ENCODE results near the gene DAPP1.

Gene DAPP1

DNA sequence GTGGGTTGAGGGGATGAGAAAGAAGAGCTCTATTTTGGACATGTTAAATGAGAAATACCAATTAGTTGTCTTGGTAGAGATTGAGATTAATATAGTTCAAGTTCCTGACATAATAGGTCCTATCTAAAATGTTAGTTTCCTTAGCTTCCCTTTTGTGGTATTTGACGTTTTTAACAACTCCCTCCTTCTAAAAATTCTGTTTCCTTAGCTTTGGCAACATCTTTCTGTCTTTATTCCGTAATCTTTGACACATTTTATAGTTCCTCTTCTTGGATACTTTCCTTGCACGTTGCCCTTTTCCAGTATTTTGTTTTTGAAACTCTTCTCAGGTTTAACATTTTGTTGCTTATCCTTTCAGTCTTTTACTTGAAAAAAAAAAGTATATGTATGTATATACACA, 40.7 kb downstream of the DAPP1 start:
- DNase-seq, result no peak

DNA sequence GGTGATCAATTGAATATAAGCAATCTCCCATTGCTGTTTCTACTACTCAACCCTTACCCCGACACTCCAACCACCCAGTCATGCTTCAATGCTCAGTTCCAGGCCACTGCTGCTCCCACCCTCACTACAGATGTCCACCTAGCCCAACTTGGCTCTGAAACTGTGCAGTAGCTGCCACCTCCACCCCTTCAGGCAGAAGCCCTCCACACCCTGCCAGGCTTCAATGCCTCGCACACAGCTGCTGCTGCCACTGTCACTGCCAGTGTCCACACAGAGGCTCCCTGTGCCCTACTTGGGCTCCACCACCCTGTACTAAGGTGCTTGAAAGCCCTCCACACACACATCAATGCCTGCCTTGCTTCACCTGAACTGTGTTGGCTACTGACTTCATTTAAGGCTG, 43.0 kb downstream of the DAPP1 start:
- DNase-seq, result no peak

DNA sequence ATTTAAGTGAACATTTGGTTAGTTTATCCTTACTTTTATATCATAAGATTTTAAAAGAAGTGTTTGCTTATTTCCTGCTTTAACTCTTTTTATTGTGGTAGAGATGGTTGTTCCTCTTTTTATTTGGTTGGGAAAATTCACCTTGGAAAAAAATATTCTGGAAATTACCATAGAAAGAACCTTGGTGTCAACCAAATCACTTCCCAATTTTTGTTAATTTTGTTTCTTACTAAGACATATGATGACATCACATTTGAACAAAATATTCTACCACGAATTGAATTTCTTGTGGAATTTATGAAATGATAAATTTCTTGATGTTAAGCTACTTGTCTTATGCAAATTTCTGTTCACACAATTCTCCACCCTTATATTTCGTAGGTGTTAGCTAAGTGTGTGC, 43.9 kb downstream of the DAPP1 start:
- DNase-seq, result no peak

DNA sequence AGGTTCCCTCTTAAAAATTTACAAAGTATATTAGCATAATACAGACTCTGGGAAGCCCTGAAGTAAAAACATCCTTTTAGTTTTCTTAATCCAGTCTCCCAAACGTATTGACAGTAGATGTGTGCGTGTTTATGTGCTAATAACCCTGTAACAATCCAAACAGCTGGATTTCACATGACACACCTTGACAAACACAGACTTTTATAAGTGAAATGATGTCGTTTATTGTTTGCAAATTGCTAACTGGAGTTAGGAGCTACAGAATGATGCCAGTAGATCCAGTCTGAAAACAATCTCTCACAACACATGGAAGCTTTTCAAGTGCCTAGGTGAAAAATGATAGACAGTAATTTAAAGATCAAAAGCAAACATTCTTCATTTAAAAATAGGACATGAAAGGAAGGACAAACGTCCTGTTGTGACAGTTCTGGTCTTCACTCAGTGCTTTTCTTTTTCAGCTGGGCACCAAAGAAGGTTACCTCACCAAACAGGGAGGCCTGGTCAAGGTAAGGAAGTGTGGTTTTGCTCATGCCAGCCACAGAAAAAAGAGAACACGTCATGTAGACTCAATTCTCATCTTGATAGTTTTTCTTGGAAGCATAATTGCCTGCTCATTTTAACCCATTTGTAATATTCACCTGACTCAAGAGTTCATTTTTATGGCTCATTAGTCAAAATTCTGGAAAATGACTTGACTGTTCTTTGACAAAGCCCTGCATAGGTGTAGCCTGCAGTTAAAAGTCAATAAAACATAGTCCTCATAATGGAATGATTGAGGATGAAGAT, 44.7 kb downstream of the DAPP1 start:
- DNase-seq, result no peak

DNA sequence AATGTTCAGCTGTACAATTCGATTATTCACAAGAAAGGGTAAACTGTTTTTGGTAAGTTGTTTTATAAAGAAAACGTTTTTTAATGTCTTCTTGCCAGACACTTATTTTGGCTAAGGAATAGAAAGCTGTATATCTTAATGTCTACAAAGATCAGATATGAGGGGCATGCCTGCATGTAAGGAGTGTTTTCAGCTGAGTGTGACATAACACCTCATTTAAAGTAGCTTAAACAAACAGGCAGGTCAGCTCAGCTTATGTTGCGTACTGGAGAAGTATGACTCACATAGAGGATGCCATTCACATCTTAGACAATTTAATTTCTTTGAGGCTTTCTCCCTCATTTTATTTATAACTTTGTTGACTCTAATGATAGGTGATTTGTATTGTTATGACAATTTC, 47.2 kb downstream of the DAPP1 start:
- DNase-seq, result no peak

DNA sequence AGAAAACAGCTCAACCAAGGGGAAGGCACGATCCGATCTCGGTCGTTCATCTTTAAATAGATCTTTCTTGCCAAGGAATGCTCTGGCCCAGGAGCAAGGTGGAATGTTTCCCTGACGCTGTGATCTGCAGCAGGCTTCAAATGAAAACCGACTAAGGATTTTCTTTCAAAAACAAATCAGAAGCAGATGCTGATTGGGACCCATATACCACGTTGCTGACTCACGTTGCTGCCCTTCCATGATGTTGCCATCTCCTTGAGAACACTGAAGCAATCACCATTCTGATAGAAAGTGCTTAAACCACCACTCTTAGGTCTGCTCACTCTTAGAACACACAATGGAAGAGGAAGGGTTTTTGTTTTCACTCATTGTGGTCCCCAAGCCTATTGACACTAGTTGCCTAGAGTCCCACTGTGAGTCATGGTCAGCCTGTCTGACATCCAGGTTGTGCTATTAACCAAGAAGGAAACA, 51.5 kb downstream of the DAPP1 start:
- DNase-seq, result no peak

DNA sequence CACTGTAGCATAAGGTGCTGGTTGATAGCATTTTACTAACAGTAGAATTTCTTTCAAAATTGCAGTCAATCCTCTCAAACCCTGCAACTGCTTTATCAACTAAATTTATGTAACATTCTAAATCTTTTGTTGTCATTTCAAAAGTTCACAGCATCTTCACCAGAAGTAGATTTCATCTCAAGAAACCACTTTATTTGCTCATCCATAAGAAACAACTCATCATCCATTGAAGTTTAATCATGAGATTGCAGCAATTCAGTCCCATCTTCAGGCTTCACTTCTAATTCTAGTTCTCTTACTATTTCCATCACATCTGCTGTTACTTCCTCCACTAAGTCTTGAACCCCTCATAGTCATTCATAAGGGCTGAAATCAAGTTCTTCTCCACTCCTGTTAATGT, 55.9 kb downstream of the DAPP1 start:
- DNase-seq, result no peak

DNA sequence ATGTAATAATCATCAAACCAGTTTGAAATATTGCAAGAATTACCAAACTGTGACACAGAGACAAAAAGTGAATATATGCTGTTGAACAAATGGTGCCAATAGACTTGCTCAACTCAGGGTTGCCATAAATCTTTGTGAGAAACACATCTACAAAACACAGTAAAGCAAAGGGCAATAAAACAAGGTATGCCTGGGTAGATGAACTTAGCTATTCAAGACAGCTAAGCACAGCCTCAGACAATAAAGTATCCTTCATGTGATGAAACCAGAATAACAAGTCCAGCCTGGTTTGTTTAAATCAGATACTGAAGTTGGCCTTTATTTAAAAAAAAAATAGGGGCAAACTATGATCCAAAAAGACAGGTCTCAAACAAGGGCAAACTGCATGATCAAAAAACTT, 58.4 kb downstream of the DAPP1 start:
- DNase-seq, result no peak

DNA sequence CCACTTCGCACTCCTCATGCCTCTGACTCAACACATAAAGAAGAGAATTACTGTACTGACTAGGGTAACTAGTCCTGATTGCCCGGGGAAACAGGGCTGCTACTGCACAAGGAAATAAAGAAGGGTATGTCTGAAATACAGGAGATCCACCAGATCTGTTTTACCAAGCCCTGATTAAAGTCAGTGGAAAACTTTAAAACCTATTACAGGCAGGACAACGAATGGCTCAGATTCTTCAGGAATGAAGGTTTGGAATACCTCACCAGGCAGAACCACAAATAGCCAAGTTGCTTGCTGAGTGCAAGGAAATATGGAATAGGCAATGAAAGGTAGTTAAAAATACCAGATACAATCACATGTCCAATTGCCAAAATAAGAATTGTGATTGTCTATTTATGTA, 60.3 kb downstream of the DAPP1 start:
- no peak for DNase-seq

DNA sequence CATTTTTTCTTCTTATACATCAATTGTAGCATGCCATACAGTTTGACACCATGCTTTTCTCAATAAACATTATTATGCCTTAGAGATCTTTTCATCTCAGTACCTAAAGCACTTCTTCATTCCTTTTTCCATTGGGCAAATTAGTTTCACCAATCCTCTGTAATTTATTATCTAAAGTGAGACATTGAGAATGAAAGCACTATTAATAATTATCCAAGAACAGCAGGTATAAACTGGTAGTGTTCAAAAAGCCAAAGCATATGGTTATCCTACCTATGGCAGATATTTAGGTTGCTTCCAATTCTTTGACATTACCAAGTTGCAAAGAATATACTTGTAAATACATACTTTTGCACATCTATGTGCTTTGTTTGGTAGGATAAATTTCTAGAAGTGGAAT, 62.0 kb downstream of the DAPP1 start:
- no peak for DNase-seq

DNA sequence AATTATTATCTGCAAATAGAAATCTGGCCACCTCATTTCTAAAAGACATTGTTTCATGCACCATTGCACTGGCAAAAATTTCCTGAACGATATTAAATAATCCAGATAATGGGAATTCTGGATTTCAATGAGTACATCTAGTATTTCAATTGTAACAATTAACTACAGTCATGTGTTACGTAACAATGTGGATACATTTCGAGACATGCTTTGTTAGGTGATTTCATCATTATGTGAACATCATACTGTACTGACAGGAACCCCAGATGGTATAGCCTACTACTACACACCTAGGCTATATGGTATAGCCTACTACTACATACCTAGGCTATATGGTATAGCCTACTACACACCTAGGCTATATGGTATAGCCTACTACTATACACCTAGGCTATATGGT, 62.8 kb downstream of the DAPP1 start:
- no peak for DNase-seq

DNA sequence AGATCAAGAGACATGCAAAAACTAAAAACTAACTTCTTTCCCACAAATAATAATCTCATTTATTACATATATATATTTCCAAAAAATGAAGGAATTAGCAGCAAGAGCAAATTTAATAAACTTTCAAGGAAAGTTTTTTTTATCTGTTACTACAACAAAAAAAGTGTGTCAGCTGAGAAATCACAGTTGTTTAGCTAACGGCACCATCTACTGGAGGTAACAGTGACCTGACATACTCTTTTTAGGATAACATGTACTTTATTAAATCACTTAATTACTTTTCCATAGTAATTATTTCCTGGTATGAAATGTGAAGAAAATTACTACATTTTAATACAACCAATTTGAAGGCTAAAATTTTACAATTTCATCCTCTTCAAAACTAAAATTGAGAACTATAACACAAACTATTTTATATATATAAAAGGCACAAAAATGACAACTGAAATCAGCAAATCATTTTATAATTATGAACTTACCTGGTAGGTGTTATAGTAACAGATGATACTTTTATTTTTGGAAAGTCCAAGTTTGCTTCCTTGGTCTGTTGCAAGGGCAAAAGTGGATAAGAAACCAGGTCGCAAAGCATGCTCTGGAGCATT, 68.5 kb downstream of the DAPP1 start:
- DNase-seq, result peak; percentile 5 to 25

DNA sequence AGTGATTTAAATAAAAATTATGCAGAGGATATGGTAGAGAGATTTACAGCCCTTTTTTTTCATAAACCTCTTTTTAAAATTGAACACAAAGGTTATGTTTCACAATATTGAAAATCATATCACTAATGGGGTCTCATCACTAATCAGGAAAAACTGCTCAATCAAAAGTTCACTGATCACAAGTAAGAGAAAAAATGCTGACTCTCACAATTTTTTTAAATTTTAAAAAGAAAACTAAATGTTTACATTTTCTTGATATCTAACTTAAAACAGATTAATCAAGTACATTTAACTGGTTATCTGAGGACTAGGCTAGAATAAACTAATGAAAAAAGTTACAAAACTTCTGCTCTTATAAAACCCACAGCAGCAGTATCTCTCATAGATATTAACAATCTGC, 69.1 kb downstream of the DAPP1 start:
- no peak for DNase-seq

DNA sequence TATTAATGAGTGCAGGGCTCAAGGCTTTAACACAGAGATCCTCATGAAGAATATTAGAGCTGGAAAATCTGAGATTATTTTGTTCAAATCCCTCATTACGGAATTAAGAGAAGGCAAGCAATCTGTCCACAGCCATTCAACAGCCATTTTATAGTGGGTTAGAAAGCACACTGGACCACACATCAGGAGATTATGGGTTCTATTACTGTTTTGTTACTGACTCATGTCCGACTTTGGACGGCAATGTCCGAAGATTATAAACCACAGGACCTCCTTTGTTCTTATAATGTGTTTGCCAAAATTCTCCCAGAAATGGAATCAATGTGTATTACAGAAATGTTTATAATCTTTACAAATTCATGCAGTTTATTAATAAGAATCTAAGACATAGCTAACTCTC, 69.5 kb downstream of the DAPP1 start:
- DNase-seq, result no peak

DNA sequence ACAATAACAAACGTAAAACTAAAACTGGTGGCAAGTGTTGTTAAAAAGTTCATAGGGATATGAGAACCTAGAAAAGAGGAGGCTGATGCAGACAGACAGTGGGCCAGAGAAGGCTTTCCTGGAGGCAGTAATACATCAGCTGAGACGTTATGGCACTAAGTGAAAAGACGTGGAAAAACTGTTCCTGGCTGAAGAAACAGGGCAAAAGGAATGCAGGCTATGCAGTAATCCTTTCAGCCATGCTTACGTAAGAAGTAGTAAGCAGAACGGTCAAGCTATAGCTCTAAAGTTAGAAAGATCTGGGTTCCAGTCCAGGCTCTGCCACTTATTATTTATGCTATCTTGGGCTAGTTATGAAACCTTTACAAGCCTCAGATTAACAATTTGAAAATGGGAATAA, 71.2 kb downstream of the DAPP1 start:
- no peak for DNase-seq

DNA sequence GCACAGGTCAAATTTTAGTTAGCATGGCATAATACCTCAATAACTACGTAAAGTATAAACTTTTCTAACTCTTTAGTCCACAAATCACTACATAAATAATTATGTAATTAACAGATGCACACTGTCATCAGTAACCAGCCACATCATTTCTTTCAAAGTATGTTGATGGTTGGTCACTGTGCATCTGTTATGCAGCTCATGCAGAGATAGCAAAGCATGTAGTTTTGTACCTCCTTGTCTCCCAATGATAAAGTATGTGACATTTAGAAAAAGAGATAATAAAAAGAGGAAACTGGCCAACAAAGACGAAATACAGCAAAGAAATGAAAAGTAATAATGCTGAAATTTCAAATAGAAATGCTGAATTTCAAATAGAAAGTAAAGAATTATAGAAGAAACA, 74.7 kb downstream of the DAPP1 start:
- DNase-seq, result no peak

DNA sequence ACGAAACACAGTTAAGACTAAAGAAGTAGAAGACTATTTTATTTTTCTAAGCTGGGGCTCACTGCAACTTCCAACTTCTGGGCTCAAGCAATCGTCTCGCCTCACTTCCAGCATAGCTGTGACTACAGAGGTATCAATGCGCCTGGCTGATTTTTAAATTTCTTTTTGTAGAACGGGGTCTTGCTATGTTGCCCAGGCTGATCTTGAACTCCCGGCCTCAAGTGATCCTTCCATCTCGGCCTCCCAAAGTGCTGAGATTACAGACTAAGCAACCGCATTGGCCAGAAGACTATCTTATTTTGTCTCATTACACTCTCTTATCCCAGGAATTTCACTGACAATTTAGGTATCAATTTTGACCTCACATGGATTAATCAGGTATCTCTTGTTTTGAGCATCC, 76.4 kb downstream of the DAPP1 start:
- no peak for DNase-seq

DNA sequence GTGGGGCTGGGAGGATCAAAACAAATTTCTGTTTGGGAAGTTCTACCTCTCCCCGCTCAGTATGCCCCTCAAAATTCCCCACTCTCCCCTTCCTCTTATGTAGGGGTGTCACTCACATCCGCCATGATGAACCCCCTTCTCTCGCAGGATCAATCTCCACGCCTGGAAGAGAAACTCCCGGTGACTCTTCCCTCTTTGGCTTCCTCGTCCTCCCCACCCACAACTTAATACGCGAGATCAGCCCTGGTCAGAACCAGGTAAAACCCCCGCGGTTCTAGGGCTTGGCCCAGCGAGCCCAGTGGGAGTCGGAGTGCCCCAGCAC, 77.2 kb downstream of the DAPP1 start:
- DNase-seq, result no peak

DNA sequence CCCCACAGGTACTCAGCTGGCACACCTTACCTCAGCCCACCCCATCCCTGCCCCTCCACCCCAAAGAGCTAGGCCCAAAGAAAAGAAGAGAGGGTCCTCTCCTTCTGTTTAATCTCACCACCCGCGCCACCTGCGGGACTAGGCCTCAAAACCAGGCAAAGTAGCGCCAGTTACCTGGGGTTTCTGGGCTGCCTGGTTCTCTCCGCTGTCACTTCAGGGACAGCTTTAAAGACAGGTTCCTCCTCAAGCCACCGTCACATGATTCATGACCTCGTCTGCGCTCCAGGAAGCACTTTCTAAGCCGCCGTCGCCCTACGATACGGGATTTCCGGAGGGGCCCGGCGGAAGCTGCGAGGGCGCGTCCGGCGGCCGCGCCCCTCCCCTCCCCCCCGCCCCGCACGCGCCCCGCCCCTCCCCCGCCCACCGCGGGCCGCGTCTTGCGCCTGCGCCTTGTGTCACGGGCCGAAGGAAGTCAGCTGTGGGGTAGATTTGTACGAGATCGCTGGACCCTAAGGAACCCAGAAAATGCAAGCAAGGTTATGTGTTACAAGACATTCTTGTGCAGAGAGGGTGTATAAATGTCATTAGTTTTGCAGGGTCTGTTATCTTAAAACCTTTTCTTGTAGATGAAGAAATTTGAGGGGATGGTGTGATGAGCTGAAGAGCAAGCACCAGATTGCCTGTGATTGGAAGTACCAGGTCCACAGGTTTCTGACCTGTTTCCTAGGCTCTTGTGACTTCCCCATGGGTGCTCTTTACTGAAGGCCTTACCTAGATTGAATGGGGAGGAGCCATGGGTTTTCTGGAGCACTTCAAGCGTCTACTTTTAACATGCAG, 77.8 kb downstream of the DAPP1 start, which contains the start of gene LAMTOR3:
Gene LAMTOR3 (minus strand): TSS at position 267 of the 837 bp plus-strand sequence. CDS start 464 bp downstream, outside the sequence.
- DNase-seq, result peak; percentile 84 to 89

DNA sequence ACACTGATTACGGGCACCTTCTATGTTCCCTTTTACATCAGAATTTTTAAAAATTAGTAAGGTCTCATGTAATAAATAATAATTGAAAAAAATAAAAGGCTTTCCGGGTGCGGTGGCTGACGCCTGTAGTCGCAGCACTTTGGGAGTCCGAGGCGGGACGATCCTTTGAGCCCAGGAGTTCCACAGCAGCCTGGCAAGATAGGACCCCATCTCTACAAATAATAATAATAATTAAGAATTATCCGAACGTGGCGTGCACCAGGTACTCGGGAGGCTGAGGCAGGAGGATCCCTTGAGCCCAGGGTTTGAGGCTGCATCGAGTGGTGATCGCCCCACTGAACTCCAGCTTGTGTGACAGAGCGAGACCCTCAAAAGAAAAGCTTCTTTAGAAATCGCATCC, 78.4 kb downstream of the DAPP1 start:
- no peak for DNase-seq

DNA sequence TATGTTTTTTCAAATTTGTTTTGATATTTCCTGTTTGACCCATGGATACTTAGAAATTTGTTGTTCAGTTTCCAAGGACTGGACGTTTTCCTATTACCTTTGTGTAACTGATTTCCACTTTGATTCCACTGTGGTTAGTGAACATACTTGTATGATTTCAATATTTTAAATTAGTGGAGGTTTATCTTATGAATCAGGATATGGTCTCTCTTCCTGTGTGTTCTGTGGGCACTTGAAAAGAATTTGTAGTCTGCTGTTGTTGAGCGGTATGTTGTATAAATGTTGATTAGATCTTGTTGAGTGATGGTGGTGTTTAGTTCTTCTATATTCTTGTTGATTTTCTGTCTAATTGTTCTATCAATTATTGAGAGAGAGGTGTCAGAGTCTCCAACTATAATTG, 98.8 kb downstream of the DAPP1 start:
- no peak for DNase-seq

DNA sequence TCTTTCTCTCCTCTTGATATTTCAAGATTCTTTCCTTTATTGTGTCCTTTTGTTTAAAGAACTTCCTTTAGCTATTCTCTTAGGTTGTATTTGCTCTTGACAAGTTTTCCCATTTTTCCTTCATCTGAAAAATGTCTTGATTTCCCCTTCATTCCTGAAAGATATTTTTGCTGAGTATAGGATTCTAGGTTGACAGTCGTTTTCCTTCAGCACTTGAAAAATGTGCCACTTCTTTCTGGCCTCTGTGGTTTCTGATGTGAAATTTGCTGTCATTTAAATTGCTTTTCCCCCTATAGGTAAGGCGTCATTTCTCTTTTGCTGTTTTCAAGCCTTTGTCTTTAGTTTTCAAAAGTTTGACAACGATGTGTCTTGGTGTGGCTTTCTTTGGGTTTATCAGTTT, 100.9 kb downstream of the DAPP1 start:
- no peak for DNase-seq

DNA sequence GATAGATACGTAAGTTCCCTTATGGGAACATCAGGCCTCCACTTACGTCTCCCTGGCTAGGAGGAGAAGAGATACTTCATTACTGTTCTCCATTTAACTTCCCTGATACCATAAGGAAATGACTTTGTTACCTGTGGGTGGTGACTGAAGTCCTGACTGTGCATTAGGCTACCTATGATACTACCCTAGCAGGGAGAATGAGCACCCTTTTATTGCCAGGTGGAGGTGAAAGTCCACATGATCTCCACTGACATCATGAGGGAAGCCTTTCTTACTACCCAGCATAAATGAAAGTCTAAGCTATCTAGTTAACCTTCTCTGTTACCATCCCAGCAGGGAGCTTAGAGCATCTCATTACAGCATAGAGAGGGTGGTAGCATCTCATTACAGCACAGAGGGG, 102.0 kb downstream of the DAPP1 start:
- DNase-seq, result no peak

Data from activated CD4-positive, alpha-beta T cell treated with anti-CD3 and anti-CD28 coated beads for 4 hours (primary cell).